Measurements from ENCODE around the gene INO80B. TPM values are rescaled to one million over a fixed set of nuclear protein-coding genes. Genes with fewer than 3 reads are reported as not detected.

Gene INO80B
- total RNA-seq, 2 experiments from 2014 or later = 41.3 to 41.8 TPM

GRCh38 chr2:74504591-74504990 lies 49.7 kb downstream of the INO80B start:
- Histone ChIP-seq H3K36me3 (ENCODE audit: insufficient read depth, low read length) (peaks cover 18% of the 10 kb centered on the region), H3K27me3 (ENCODE audit: control insufficient read depth in 1 of 2, insufficient read depth in 2 of 2, low read length in 2 of 2) (peaks cover 49 to 52% of the 10 kb centered on the region in 2 experiments), H3K4me3 (ENCODE audit: low read length) (no peak overlapping the region), H3K9me3 (ENCODE audit: control insufficient read depth in 1 of 2, insufficient read depth in 1 of 2, low read length in 2 of 2) (peaks cover 0 to 17% of the 10 kb centered on the region in 2 experiments), H3K27ac (ENCODE audit: low read depth in 1 of 2, low read length in 2 of 2) (no peak overlapping the region), H3K4me1 (ENCODE audit: insufficient read depth, low read length) (peaks cover 57% of the 10 kb centered on the region)
- H3K9me3 Mint-ChIP-seq = no peaks in the 10 kb centered on the region
- H3K4me3 Mint-ChIP-seq = peak overlapping the region; percentile 75
- peaks cover 81% of the 10 kb centered on the region for H3K4me1 Mint-ChIP-seq (ENCODE audit: low read depth)
- H3K27me3 Mint-ChIP-seq = peaks cover 78% of the 10 kb centered on the region
- H3K27ac Mint-ChIP-seq = peak overlapping the region; percentile 18
- peaks cover 37% of the 10 kb centered on the region for H3K36me3 Mint-ChIP-seq (ENCODE audit: low read depth)
- POLR2A ChIA-PET = interaction anchor here (0.9 to 1.6 kb wide), 3 partner anchors 9 to 32 kb away, joined by 3 to 5 read pairs (median 3); partner anchors contain the start of gene MRPL53
- ATAC-seq (ENCODE audit: poor library complexity) (no peak), DNase-seq (no peak)
- intact Hi-C loops (cut with DNase I, micrococcal nuclease) = no loop called here
- no peak for TF ChIP-seq CTCF (IDR thresholded peaks at IDR 0.05)
- CTCF ChIA-PET = interaction anchor here (0.6 to 2.1 kb wide), 3 partner anchors 17 to 27 kb away, joined by 3 to 7 read pairs (median 4); partner anchors contain the start of genes CCDC142 and TTC31

GRCh38 chr2:74505448-74506246 lies 50.8 kb downstream of the INO80B start:
- TF ChIP-seq CTCF (IDR thresholded peaks at IDR 0.05) = no peak
- ChIA-PET POLR2A (interaction anchor here (0.8 kb wide), 1 partner anchor 24 kb away, joined by 3 read pairs; the partner anchor contains the start of genes AUP1 and HTRA2), CTCF (interaction anchor here (0.6 to 1.6 kb wide), 3 partner anchors 16 to 26 kb away, joined by 3 to 8 read pairs (median 4); partner anchors contain the start of genes CCDC142 and TTC31)
- ATAC-seq (ENCODE audit: poor library complexity) (no peak), DNase-seq (no peak)
- H3K27me3 Mint-ChIP-seq = peaks cover 76% of the 10 kb centered on the region
- no peak overlapping the region for H3K27ac Mint-ChIP-seq
- peak overlapping the region; percentile 75 for H3K4me3 Mint-ChIP-seq
- no peak overlapping the region for H3K4me3 ChIP-seq (ENCODE audit: low read length)
- intact Hi-C loops (cut with DNase I, micrococcal nuclease) = no loop called here
- no peak overlapping the region for H3K27ac ChIP-seq (ENCODE audit: low read depth in 1 of 2, low read length in 2 of 2)
- peaks cover 0 to 17% of the 10 kb centered on the region in 2 experiments for H3K9me3 ChIP-seq (ENCODE audit: control insufficient read depth in 1 of 2, insufficient read depth in 1 of 2, low read length in 2 of 2)
- peaks cover 42 to 46% of the 10 kb centered on the region in 2 experiments for H3K27me3 ChIP-seq (ENCODE audit: control insufficient read depth in 1 of 2, insufficient read depth in 2 of 2, low read length in 2 of 2)
- peaks cover 37% of the 10 kb centered on the region for H3K36me3 Mint-ChIP-seq (ENCODE audit: low read depth)
- H3K36me3 ChIP-seq (ENCODE audit: insufficient read depth, low read length) = peaks cover 18% of the 10 kb centered on the region
- H3K4me1 ChIP-seq (ENCODE audit: insufficient read depth, low read length) = peaks cover 52% of the 10 kb centered on the region
- peaks cover 73% of the 10 kb centered on the region for H3K4me1 Mint-ChIP-seq (ENCODE audit: low read depth)
- no peaks in the 10 kb centered on the region for H3K9me3 Mint-ChIP-seq

- peak; percentile 97 to 100 (median 98) for DNase-seq
- intact Hi-C loops (cut with DNase I, micrococcal nuclease) = loop anchor here in 1 of 2 experiments (1.0 kb wide), 1 partner anchor 22 kb away; the partner anchor contains the start of genes AUP1 and HTRA2
Observed at GRCh38 chr2:74507145-74507925, 52.4 kb downstream of the INO80B start, which contains the start of gene PCGF1. Gene PCGF1, minus strand, starts transcription at chr2:74507695. Its CDS starts 27 bp downstream, at chr2:74507668.

More at GRCh38 chr2:74507145-74507925, 52.4 kb downstream of the INO80B start, which contains the start of gene PCGF1:
- H3K36me3 ChIP-seq (ENCODE audit: insufficient read depth, low read length) = peaks cover 18% of the 10 kb centered on the region
- Mint-ChIP-seq H3K9me3 (no peaks in the 10 kb centered on the region), H3K4me1 (ENCODE audit: low read depth) (peaks cover 62% of the 10 kb centered on the region), H3K36me3 (ENCODE audit: low read depth) (peaks cover 37% of the 10 kb centered on the region), H3K4me3 (peak within 1 kb of the TSS; percentile 100), H3K27me3 (peaks cover 75% of the 10 kb centered on the region), H3K27ac (peak within 1 kb of the TSS; percentile 97)
- peaks cover 49% of the 10 kb centered on the region for H3K4me1 ChIP-seq (ENCODE audit: insufficient read depth, low read length)
- ChIA-PET POLR2A (interaction anchor here (0.8 to 4.4 kb wide), 12 partner anchors 9 to 116 kb away, joined by 3 to 23 read pairs (median 6); partner anchors contain the start of genes AUP1, CCDC142, HTRA2 and MRPL53), CTCF (interaction anchor here (0.6 to 1.6 kb wide), 5 partner anchors 22 to 115 kb away, joined by 3 to 8 read pairs (median 5); partner anchors contain the start of genes AUP1, CCDC142, HTRA2 and TTC31)
- TF ChIP-seq CTCF (IDR thresholded peaks at IDR 0.05) = no peak
- peak; percentile 95 for ATAC-seq (ENCODE audit: poor library complexity)
- H3K27me3 ChIP-seq (ENCODE audit: control insufficient read depth in 1 of 2, insufficient read depth in 2 of 2, low read length in 2 of 2) = peaks cover 25 to 41% of the 10 kb centered on the region in 2 experiments
- H3K9me3 ChIP-seq (ENCODE audit: control insufficient read depth in 1 of 2, insufficient read depth in 1 of 2, low read length in 2 of 2) = peaks cover 0 to 13% of the 10 kb centered on the region in 2 experiments
- H3K4me3 ChIP-seq (ENCODE audit: low read length) = peak within 1 kb of the TSS; percentile 92
- peak within 1 kb of the TSS; percentile 98 for H3K27ac ChIP-seq (ENCODE audit: low read depth in 1 of 2, low read length in 2 of 2)

All from CD4-positive, alpha-beta T cell (primary cell).